DND-41 (cell line): ENCODE measurements around the gene DOCK4.

Experiments
- ATAC-seq: fragments of 200-7000 bp; cut with Tn5 transposase; 3 replicates; pipeline ENCODE4 v1.9.1; 2021; ENCODE audit warnings: low read depth; ENCODE audit not compliant: insufficient read depth
- DNase-seq: peaks from one replicate; pipeline ENCODE4 v3.0.0-alpha.2; 2020
- H2AFZ ChIP-seq: 2 replicates; pipeline ENCODE4 v1.6.0; 2012; ENCODE audit warnings: low read depth, low read length
- H3K27ac ChIP-seq: 2 replicates; pipeline ENCODE4 v1.5.1; 2012; ENCODE audit warnings: low read length, inconsistent platforms
- H3K27me3 ChIP-seq: fragments of 200-600 bp; sonication (generic); 2 replicates; pipeline ENCODE4 v1.6.0; 2012; ENCODE audit warnings: low read length, mild to moderate bottlenecking, inconsistent platforms; ENCODE audit not compliant: insufficient read depth, poor library complexity
- H3K36me3 ChIP-seq: 2 replicates; pipeline ENCODE4 v1.5.1; 2012; ENCODE audit warnings: low read length, inconsistent platforms; ENCODE audit not compliant: insufficient read depth
- H3K4me1 ChIP-seq: 2 replicates; pipeline ENCODE4 v1.5.1; 2012; ENCODE audit warnings: mild to moderate bottlenecking, low read length; ENCODE audit not compliant: insufficient read depth
- H3K4me2 ChIP-seq: 2 replicates; pipeline ENCODE4 v1.6.0; 2012; ENCODE audit warnings: mild to moderate bottlenecking, moderate library complexity, low read length, inconsistent platforms; ENCODE audit not compliant: insufficient read depth
- H3K4me3 ChIP-seq, 2 experiments: fragments of 200-600 bp in 1 of 2; shearing (Covaris generic) in 1 of 2; 2 replicates each; pipeline ENCODE4 v1.5.1; 2012 to 2016; ENCODE audit warnings: inconsistent platforms in 2 of 2, low read length in 2 of 2, mild to moderate bottlenecking in 2 of 2, low read depth in 1 of 2, moderate library complexity in 1 of 2
- H3K79me2 ChIP-seq: 2 replicates; pipeline ENCODE4 v1.6.0; 2012; ENCODE audit warnings: low read length, inconsistent platforms; ENCODE audit not compliant: insufficient read depth
- H3K9ac ChIP-seq: 2 replicates; pipeline ENCODE4 v1.6.0; 2012; ENCODE audit warnings: low read depth, mild to moderate bottlenecking, inconsistent platforms, low read length, moderate library complexity
- H3K9me3 ChIP-seq: 2 replicates; pipeline ENCODE4 v1.5.1; 2012; ENCODE audit warnings: low read length, moderate library complexity, mild to moderate bottlenecking, inconsistent platforms; ENCODE audit not compliant: insufficient read depth, severe bottlenecking
- H4K20me1 ChIP-seq: 2 replicates; pipeline ENCODE4 v1.6.0; 2012; ENCODE audit warnings: low read length; ENCODE audit not compliant: insufficient read depth
- CTCF ChIP-seq: IDR thresholded peaks from 2 replicates; pipeline ENCODE4 v1.5.1; 2012; ENCODE audit warnings: borderline replicate concordance, low read length, moderate library complexity, mild to moderate bottlenecking; ENCODE audit not compliant: poor library complexity, severe bottlenecking; ENCODE audit errors: extremely low read depth
- EZH2 ChIP-seq: IDR thresholded peaks from 3 replicates; pipeline ENCODE4 v1.6.1; 2012; ENCODE audit warnings: borderline replicate concordance, low read depth, mild to moderate bottlenecking, moderate library complexity, low read length, inconsistent platforms; ENCODE audit not compliant: severe bottlenecking

Gene DOCK4

GRCh38 chr7:111750228-111750627 lies 456.0 kb downstream of the DOCK4 start:
- no peak for DNase-seq
- H3K36me3 ChIP-seq, result no peaks in the 10 kb centered on the region
- H2AFZ ChIP-seq, result no peak overlapping the region
- no peaks in the 10 kb centered on the region for H3K4me1 ChIP-seq
- no peaks in the 10 kb centered on the region for H4K20me1 ChIP-seq
- no peak overlapping the region for H3K9ac ChIP-seq
- TF ChIP-seq EZH2 (no peak), CTCF (no peak)
- H3K27ac ChIP-seq, result no peak overlapping the region
- peaks cover 2% of the 10 kb centered on the region for H3K9me3 ChIP-seq
- H3K4me2 ChIP-seq, result no peak overlapping the region
- H3K27me3 ChIP-seq, result no peaks in the 10 kb centered on the region
- H3K79me2 ChIP-seq, result no peaks in the 10 kb centered on the region
- no peak for ATAC-seq
- H3K4me3 ChIP-seq, result no peak overlapping the region

GRCh38 chr7:111749625-111750024 lies 456.6 kb downstream of the DOCK4 start:
- H3K4me2 ChIP-seq, result no peak overlapping the region
- H3K79me2 ChIP-seq, result no peaks in the 10 kb centered on the region
- TF ChIP-seq EZH2 (no peak), CTCF (no peak)
- no peak overlapping the region for H3K27ac ChIP-seq
- H3K9ac ChIP-seq, result no peak overlapping the region
- H3K4me1 ChIP-seq, result no peaks in the 10 kb centered on the region
- peaks cover 2% of the 10 kb centered on the region for H3K9me3 ChIP-seq
- no peak for ATAC-seq
- DNase-seq, result no peak
- no peaks in the 10 kb centered on the region for H4K20me1 ChIP-seq
- no peak overlapping the region for H3K4me3 ChIP-seq
- no peak overlapping the region for H2AFZ ChIP-seq
- H3K36me3 ChIP-seq, result no peaks in the 10 kb centered on the region
- no peaks in the 10 kb centered on the region for H3K27me3 ChIP-seq

GRCh38 chr7:111747718-111748117 lies 458.5 kb downstream of the DOCK4 start:
- DNase-seq (no peak), ATAC-seq (no peak)
- H3K4me2 ChIP-seq, result no peak overlapping the region
- H3K36me3 ChIP-seq, result no peaks in the 10 kb centered on the region
- no peak overlapping the region for H3K27ac ChIP-seq
- no peak overlapping the region for H3K4me3 ChIP-seq
- peaks cover 2% of the 10 kb centered on the region for H3K9me3 ChIP-seq
- no peaks in the 10 kb centered on the region for H3K27me3 ChIP-seq
- TF ChIP-seq EZH2, result no peak
- no peak for TF ChIP-seq CTCF
- H3K4me1 ChIP-seq, result no peaks in the 10 kb centered on the region
- H3K79me2 ChIP-seq, result no peaks in the 10 kb centered on the region
- H4K20me1 ChIP-seq, result no peaks in the 10 kb centered on the region
- H2AFZ ChIP-seq, result no peak overlapping the region
- no peak overlapping the region for H3K9ac ChIP-seq

- no peak for DNase-seq
- H3K4me2 ChIP-seq, result no peak overlapping the region
Observed at GRCh38 chr7:111746950-111747349, 459.2 kb downstream of the DOCK4 start.

More at GRCh38 chr7:111746950-111747349, 459.2 kb downstream of the DOCK4 start:
- no peak overlapping the region for H3K27ac ChIP-seq
- H3K4me1 ChIP-seq, result no peaks in the 10 kb centered on the region
- H3K9ac ChIP-seq, result no peak overlapping the region
- no peak overlapping the region for H2AFZ ChIP-seq
- H3K9me3 ChIP-seq, result peaks cover 2% of the 10 kb centered on the region
- TF ChIP-seq EZH2, result no peak
- TF ChIP-seq CTCF, result no peak
- no peaks in the 10 kb centered on the region for H3K27me3 ChIP-seq
- no peaks in the 10 kb centered on the region for H3K36me3 ChIP-seq
- no peaks in the 10 kb centered on the region for H4K20me1 ChIP-seq
- no peak overlapping the region for H3K4me3 ChIP-seq
- no peak for ATAC-seq
- H3K79me2 ChIP-seq, result no peaks in the 10 kb centered on the region
